H1 (cell line): ENCODE results near the gene KIFC1. TPM values are rescaled to one million over a fixed set of nuclear protein-coding genes. Genes with fewer than 3 reads are reported as not detected.

Experiments
- polyA plus RNA-seq, 7 experiments: library from polyadenylated mRNA; depleted of rRNA in 3 of 7; stranded (reverse) in 5 of 7; unstranded in 2 of 7; fragments of >200 nt in 5 of 7; fragments of 200-250 nt in 2 of 7; gene quantifications; 1 replicate in 5 of 7; 2 replicates in 1 of 7; 4 replicates in 1 of 7; pipeline versions ENCODE4 v1.2.1 to v1.2.3, GENCODE V29; 2011 to 2013; ENCODE audit warnings: missing spikeins in 2 of 7, mixed read lengths in 2 of 7
- total RNA-seq: library from RNA; stranded (reverse); fragmentation: NEBNext Ultra II Directional; extraction: Animal tissue kit (Norgen Biotek cat#: 25700); gene quantifications from 2 replicates; pipeline ENCODE4 v1.2.1, GENCODE V29; 2021
- TF ChIP-seq, protein P1 (sequence below): fragments of 300-600 bp; sonication (generic); IDR thresholded peaks from 2 replicates; pipeline ENCODE4 v1.7.1; 2012; ENCODE audit warnings: low read length, moderate library complexity, mild to moderate bottlenecking, inconsistent platforms; ENCODE audit not compliant: insufficient replicate concordance

KIFC1 gene
- total and polyA plus RNA-seq, 2 of the 8 experiments (the other 6 are each of a cell fraction or from before 2014, with no cell fraction given), result 46.6 to 64.3 TPM

GRCh38 chr6:33392595-33392948, 949 bp downstream of the KIFC1 start (continued):
- TF ChIP-seq, protein P1, sequence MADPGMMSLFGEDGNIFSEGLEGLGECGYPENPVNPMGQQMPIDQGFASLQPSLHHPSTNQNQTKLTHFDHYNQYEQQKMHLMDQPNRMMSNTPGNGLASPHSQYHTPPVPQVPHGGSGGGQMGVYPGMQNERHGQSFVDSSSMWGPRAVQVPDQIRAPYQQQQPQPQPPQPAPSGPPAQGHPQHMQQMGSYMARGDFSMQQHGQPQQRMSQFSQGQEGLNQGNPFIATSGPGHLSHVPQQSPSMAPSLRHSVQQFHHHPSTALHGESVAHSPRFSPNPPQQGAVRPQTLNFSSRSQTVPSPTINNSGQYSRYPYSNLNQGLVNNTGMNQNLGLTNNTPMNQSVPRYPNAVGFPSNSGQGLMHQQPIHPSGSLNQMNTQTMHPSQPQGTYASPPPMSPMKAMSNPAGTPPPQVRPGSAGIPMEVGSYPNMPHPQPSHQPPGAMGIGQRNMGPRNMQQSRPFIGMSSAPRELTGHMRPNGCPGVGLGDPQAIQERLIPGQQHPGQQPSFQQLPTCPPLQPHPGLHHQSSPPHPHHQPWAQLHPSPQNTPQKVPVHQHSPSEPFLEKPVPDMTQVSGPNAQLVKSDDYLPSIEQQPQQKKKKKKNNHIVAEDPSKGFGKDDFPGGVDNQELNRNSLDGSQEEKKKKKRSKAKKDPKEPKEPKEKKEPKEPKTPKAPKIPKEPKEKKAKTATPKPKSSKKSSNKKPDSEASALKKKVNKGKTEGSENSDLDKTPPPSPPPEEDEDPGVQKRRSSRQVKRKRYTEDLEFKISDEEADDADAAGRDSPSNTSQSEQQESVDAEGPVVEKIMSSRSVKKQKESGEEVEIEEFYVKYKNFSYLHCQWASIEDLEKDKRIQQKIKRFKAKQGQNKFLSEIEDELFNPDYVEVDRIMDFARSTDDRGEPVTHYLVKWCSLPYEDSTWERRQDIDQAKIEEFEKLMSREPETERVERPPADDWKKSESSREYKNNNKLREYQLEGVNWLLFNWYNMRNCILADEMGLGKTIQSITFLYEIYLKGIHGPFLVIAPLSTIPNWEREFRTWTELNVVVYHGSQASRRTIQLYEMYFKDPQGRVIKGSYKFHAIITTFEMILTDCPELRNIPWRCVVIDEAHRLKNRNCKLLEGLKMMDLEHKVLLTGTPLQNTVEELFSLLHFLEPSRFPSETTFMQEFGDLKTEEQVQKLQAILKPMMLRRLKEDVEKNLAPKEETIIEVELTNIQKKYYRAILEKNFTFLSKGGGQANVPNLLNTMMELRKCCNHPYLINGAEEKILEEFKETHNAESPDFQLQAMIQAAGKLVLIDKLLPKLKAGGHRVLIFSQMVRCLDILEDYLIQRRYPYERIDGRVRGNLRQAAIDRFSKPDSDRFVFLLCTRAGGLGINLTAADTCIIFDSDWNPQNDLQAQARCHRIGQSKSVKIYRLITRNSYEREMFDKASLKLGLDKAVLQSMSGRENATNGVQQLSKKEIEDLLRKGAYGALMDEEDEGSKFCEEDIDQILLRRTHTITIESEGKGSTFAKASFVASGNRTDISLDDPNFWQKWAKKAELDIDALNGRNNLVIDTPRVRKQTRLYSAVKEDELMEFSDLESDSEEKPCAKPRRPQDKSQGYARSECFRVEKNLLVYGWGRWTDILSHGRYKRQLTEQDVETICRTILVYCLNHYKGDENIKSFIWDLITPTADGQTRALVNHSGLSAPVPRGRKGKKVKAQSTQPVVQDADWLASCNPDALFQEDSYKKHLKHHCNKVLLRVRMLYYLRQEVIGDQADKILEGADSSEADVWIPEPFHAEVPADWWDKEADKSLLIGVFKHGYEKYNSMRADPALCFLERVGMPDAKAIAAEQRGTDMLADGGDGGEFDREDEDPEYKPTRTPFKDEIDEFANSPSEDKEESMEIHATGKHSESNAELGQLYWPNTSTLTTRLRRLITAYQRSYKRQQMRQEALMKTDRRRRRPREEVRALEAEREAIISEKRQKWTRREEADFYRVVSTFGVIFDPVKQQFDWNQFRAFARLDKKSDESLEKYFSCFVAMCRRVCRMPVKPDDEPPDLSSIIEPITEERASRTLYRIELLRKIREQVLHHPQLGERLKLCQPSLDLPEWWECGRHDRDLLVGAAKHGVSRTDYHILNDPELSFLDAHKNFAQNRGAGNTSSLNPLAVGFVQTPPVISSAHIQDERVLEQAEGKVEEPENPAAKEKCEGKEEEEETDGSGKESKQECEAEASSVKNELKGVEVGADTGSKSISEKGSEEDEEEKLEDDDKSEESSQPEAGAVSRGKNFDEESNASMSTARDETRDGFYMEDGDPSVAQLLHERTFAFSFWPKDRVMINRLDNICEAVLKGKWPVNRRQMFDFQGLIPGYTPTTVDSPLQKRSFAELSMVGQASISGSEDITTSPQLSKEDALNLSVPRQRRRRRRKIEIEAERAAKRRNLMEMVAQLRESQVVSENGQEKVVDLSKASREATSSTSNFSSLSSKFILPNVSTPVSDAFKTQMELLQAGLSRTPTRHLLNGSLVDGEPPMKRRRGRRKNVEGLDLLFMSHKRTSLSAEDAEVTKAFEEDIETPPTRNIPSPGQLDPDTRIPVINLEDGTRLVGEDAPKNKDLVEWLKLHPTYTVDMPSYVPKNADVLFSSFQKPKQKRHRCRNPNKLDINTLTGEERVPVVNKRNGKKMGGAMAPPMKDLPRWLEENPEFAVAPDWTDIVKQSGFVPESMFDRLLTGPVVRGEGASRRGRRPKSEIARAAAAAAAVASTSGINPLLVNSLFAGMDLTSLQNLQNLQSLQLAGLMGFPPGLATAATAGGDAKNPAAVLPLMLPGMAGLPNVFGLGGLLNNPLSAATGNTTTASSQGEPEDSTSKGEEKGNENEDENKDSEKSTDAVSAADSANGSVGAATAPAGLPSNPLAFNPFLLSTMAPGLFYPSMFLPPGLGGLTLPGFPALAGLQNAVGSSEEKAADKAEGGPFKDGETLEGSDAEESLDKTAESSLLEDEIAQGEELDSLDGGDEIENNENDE, result no peak
